Naive B cell (primary cell): ENCODE results near the gene CASP6. TPM values are rescaled to one million over a fixed set of nuclear protein-coding genes. Genes with fewer than 3 reads are reported as not detected.

ENCODE experiments used
- ATAC-seq, 2 donors: fragments of 150-1000 bp; cut with Tn5 transposase; 2 replicates each; pipeline ENCODE4 v1.10.0; 2021; ENCODE audit warnings: low read depth in 2 of 2, mild to moderate bottlenecking in 2 of 2, moderate library complexity in 2 of 2
- DNase-seq: peaks from one replicate; pipeline ENCODE4 v3.0.0; 2022
- H3K27ac Mint-ChIP-seq, 6 donors: one replicate each; pipeline ENCODE4 v1.8.0; 2020 to 2022; ENCODE audit warnings: mild to moderate bottlenecking in 6 of 6, mixed read lengths in 6 of 6, moderate library complexity in 5 of 6, inconsistent platforms in 2 of 6
- H3K27me3 Mint-ChIP-seq, 3 donors: one replicate each; pipeline ENCODE4 v1.8.0; 2021 to 2022; ENCODE audit warnings: mixed read lengths in 3 of 3, mild to moderate bottlenecking in 1 of 3
- H3K36me3 Mint-ChIP-seq, 2 donors: one replicate each; pipeline ENCODE4 v1.8.0; 2020 to 2022; ENCODE audit warnings: mixed read lengths in 2 of 2, inconsistent platforms in 1 of 2, mild to moderate bottlenecking in 1 of 2
- H3K4me1 Mint-ChIP-seq, 3 donors: one replicate each; pipeline ENCODE4 v1.8.0; 2020 to 2022; ENCODE audit warnings: mixed read lengths in 3 of 3, inconsistent platforms in 1 of 3, mild to moderate bottlenecking in 1 of 3, moderate library complexity in 1 of 3
- H3K4me3 Mint-ChIP-seq, 8 donors: one replicate each; pipeline ENCODE4 v1.8.0; 2020 to 2022; ENCODE audit warnings: mild to moderate bottlenecking in 8 of 8, mixed read lengths in 8 of 8, moderate library complexity in 8 of 8, inconsistent platforms in 2 of 8
- H3K9me3 Mint-ChIP-seq, 7 donors: one replicate each; pipeline ENCODE4 v1.8.0; 2020 to 2022; ENCODE audit warnings: mixed read lengths in 7 of 7, mild to moderate bottlenecking in 5 of 7, inconsistent platforms in 2 of 7, moderate library complexity in 1 of 7
- polyA plus RNA-seq, 6 donors: library from polyadenylated mRNA; unstranded; fragments of 300-500 nt; fragmentation: Illumina TruSeq; gene quantifications; one replicate each; pipeline ENCODE4 v1.2.3, GENCODE V29; 2021; ENCODE audit warnings: low read depth in 6 of 6

Gene CASP6
- 10 to 100 TPM in 5 of 6 donors, 1 to 10 TPM in 1; 7.4 to 20.4 (median 16.0) TPM for polyA plus RNA-seq

- peak within 1 kb of the TSS; percentile 93 to 96 (median 95) for H3K4me3 Mint-ChIP-seq
Observed at GRCh38 chr4:109702950-109703663, at the start of gene CASP6. TSS of gene CASP6 (minus strand) at chr4:109703445. CDS start at chr4:109703395, 50 bp downstream.

DNA sequence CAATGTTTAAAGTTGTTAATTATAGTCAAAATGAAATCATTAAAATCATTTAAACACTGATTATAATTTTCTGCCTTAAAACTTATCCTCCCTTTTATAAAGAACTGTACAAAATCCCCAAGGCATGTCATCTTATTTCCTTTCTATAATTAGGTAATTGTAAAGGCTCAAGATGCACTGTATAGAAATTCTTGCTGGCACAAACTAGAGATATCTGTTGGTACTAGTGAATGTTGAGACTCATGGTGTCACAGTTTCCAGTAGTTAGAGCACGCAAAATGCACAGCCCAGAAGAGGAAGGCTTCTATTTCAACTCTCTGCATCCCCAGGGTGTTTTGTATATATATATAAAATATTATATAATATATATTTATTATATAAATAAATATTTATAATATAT lies 49.3 kb upstream of the CASP6 start:
- no peak for DNase-seq
- no peaks in the 10 kb centered on the region for H3K9me3 Mint-ChIP-seq
- no peak overlapping the region for H3K27ac Mint-ChIP-seq
- H3K27me3 Mint-ChIP-seq: peaks cover 11 to 21% (median 13%) of the 10 kb centered on the region in 3 donors
- H3K4me1 Mint-ChIP-seq: peaks cover 0 to 5% (median 0%) of the 10 kb centered on the region in 3 donors
- ATAC-seq: no peak
- no peaks in the 10 kb centered on the region for H3K36me3 Mint-ChIP-seq
- no peak overlapping the region for H3K4me3 Mint-ChIP-seq

More at GRCh38 chr4:109702950-109703663, at the start of gene CASP6:
- Mint-ChIP-seq H3K27ac (peak within 1 kb of the TSS; percentile 67 to 98 (median 78)), H3K36me3 (no peaks in the 10 kb centered on the region), H3K9me3 (no peaks in the 10 kb centered on the region), H3K27me3 (no peaks in the 10 kb centered on the region), H3K4me1 (peaks cover 22 to 28% (median 23%) of the 10 kb centered on the region in 3 donors)
- ATAC-seq (peak; percentile 87 to 90), DNase-seq (peak; percentile 60)

DNA sequence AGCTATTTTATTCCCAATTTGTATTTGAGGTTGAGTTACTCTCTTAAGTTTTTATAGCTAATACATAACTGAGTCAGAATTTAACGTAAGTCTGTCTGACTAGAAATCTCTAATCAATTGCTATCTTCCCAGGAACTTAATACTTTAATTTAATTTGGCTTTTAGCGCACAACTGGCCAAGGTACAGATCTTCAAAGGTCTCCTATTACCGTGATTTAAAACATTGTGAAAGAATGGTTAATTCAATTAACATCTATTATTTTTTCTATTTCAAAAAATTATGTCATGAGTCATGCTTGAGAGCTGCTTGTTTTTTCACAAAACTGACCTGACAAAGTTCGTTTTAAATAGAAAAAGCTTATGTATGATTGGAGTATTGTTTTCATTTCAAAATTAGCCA lies 48.6 kb upstream of the CASP6 start:
- Mint-ChIP-seq H3K27me3 (peaks cover 11 to 21% (median 17%) of the 10 kb centered on the region in 3 donors), H3K36me3 (no peaks in the 10 kb centered on the region), H3K27ac (no peak overlapping the region), H3K4me1 (peaks cover 0 to 5% (median 0%) of the 10 kb centered on the region in 3 donors), H3K4me3 (no peak overlapping the region), H3K9me3 (no peaks in the 10 kb centered on the region)
- ATAC-seq (no peak), DNase-seq (no peak)

GRCh38 chr4:109750652-109751244 lies 47.5 kb upstream of the CASP6 start:
- H3K4me3 Mint-ChIP-seq: no peak overlapping the region
- peaks cover 0 to under 1% (median 0%) of the 10 kb centered on the region in 3 donors for H3K4me1 Mint-ChIP-seq
- no peak overlapping the region for H3K27ac Mint-ChIP-seq
- ATAC-seq (no peak), DNase-seq (no peak)
- H3K36me3 Mint-ChIP-seq: no peaks in the 10 kb centered on the region
- H3K9me3 Mint-ChIP-seq: no peaks in the 10 kb centered on the region
- peaks cover 9 to 20% (median 11%) of the 10 kb centered on the region in 3 donors for H3K27me3 Mint-ChIP-seq

GRCh38 chr4:109749388-109750082 lies 46.3 kb upstream of the CASP6 start:
- no peaks in the 10 kb centered on the region for H3K9me3 Mint-ChIP-seq
- H3K27me3 Mint-ChIP-seq: peaks cover 7 to 12% (median 11%) of the 10 kb centered on the region in 3 donors

GRCh38 chr4:109748114-109748513 lies 44.9 kb upstream of the CASP6 start:
- no peak for ATAC-seq
- H3K4me1 Mint-ChIP-seq: no peaks in the 10 kb centered on the region
- H3K27me3 Mint-ChIP-seq: peaks cover 7 to 11% (median 9%) of the 10 kb centered on the region in 3 donors
- H3K9me3 Mint-ChIP-seq: no peaks in the 10 kb centered on the region
- H3K36me3 Mint-ChIP-seq: no peaks in the 10 kb centered on the region
- peak overlapping the region in 1 of 6 donors; percentile 0 for H3K27ac Mint-ChIP-seq
- DNase-seq: no peak
- no peak overlapping the region for H3K4me3 Mint-ChIP-seq

More at GRCh38 chr4:109749388-109750082, 46.3 kb upstream of the CASP6 start:
- Mint-ChIP-seq H3K36me3 (no peaks in the 10 kb centered on the region), H3K27ac (no peak overlapping the region), H3K4me3 (no peak overlapping the region), H3K4me1 (no peaks in the 10 kb centered on the region)
- ATAC-seq (no peak), DNase-seq (no peak)

GRCh38 chr4:109746728-109747127 lies 43.5 kb upstream of the CASP6 start:
- H3K36me3 Mint-ChIP-seq: no peaks in the 10 kb centered on the region
- H3K4me3 Mint-ChIP-seq: no peak overlapping the region
- no peaks in the 10 kb centered on the region for H3K9me3 Mint-ChIP-seq
- no peaks in the 10 kb centered on the region for H3K4me1 Mint-ChIP-seq
- ATAC-seq (no peak), DNase-seq (no peak)
- H3K27ac Mint-ChIP-seq: no peak overlapping the region
- H3K27me3 Mint-ChIP-seq: peaks cover 7 to 13% (median 11%) of the 10 kb centered on the region in 3 donors

DNA sequence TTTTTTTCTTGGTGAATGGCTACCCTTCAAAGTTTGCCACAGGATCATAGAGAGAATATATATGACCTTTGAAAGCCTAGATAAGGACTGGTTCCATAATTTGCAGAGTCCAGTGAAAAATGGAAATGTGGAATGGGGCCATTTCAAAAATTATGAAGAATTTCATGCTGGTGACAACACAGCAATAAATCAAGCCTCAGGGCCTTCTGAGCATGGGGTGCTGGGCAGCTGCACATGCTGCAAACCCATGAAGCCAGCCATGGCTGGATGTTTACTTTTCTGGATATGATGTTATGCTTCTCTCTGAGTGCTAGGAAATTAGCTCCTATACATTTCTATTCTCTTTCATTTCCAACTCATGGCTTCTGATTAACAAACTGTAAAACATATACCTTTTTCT lies 42.6 kb upstream of the CASP6 start:
- Mint-ChIP-seq H3K27me3 (peaks cover 7 to 13% (median 11%) of the 10 kb centered on the region in 3 donors), H3K4me3 (no peak overlapping the region), H3K27ac (no peak overlapping the region), H3K9me3 (no peaks in the 10 kb centered on the region), H3K4me1 (no peaks in the 10 kb centered on the region), H3K36me3 (no peaks in the 10 kb centered on the region)
- DNase-seq (no peak), ATAC-seq (no peak)

- no peak overlapping the region for H3K4me3 Mint-ChIP-seq
- H3K4me1 Mint-ChIP-seq: no peaks in the 10 kb centered on the region
- no peak for DNase-seq
- no peaks in the 10 kb centered on the region for H3K9me3 Mint-ChIP-seq
- peaks cover 17 to 29% (median 24%) of the 10 kb centered on the region in 3 donors for H3K27me3 Mint-ChIP-seq
- no peak for ATAC-seq
- H3K36me3 Mint-ChIP-seq: no peaks in the 10 kb centered on the region
- H3K27ac Mint-ChIP-seq: peak overlapping the region in 1 of 6 donors; percentile 12
Observed at GRCh38 chr4:109739547-109739946, 36.3 kb upstream of the CASP6 start.

DNA sequence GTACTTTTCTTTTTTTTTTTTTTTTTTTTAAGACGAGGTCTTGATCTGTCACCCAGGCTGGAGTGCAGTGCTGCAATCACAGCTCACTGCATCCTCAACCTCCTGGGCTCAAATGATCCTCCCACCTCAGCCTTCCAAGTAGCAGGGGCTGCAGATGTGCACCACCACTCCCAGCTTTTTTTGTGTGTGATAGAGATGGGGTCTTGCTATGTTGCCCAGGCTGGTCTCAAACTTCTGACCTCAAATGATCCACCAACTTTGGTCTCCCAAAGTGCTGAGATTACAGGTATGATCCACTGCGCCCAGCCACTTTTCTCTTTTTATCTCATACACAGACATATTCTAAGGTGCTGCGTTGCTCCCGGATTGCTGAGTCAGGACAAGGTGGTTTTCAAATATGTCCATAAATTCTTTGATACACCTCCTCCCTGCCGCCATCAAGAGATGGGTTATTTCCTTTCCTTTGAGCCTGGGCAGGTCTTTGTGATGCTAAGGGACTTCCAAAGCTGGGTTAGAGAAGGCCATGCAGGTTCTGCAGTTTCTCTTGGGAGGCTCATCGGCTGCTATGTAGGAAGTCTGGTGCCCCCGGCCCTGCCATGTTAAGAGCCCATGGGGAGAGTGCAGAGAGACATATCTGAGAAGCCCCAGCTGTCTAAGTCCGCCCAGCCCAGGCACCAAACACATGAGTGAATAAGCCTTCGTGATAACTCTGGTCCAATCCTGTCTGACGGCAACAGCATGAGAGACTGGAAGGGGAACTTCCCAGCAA lies 35.0 kb upstream of the CASP6 start:
- Mint-ChIP-seq H3K9me3 (no peaks in the 10 kb centered on the region), H3K36me3 (no peaks in the 10 kb centered on the region), H3K27me3 (peaks cover 20 to 26% (median 24%) of the 10 kb centered on the region in 3 donors), H3K4me3 (no peak overlapping the region), H3K27ac (no peak overlapping the region), H3K4me1 (no peaks in the 10 kb centered on the region)
- DNase-seq: no peak
- ATAC-seq: no peak

DNA sequence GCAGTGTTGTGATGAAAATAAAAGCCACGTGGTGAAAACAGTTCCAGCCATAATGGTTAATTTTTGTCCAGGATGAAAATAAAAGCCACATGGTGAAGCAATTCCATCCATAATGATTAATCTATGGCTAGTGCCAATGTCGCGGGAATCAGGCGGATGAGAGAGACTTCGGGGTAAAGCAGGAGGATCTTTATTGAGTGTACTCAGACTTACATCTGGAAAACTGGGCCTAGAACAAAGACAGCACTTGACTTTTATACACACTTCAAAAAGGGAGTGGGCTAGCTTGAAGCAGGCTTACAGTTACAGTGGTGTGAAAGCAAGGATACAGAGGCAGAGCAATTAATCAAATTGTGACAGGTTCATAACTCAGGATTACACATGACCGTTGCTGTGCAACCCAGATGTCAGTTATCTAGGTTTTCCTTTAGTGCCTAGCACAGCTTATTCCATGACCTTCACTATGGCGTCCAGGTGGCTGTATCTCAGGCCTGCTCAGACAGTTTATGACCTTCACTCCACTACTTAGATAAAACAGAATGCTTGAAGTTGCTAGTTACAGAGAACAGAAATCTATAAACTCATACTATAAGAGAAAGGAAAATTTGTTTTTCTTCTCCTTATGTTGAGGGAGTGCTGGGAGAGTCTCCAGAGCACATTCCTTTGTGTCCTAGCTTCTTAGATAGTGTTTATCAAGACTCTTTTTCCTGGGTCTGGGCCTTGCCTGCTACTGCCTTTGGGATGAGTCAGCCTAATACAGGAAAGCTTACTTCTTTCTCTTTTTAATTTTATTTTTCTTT lies 32.5 kb upstream of the CASP6 start:
- Mint-ChIP-seq H3K27me3 (peaks cover 17 to 26% (median 24%) of the 10 kb centered on the region in 3 donors), H3K27ac (no peak overlapping the region), H3K4me1 (peaks cover 0 to 2% (median 0%) of the 10 kb centered on the region in 3 donors), H3K36me3 (no peaks in the 10 kb centered on the region), H3K9me3 (no peaks in the 10 kb centered on the region), H3K4me3 (no peak overlapping the region)
- no peak for ATAC-seq
- no peak for DNase-seq

GRCh38 chr4:109733728-109734127 lies 30.5 kb upstream of the CASP6 start:
- Mint-ChIP-seq H3K4me3 (no peak overlapping the region), H3K4me1 (peaks cover 3 to 17% (median 5%) of the 10 kb centered on the region in 3 donors), H3K36me3 (no peaks in the 10 kb centered on the region), H3K27me3 (peaks cover 10 to 15% (median 10%) of the 10 kb centered on the region in 3 donors), H3K9me3 (no peaks in the 10 kb centered on the region), H3K27ac (no peak overlapping the region)
- DNase-seq: no peak
- no peak for ATAC-seq
